Skeletal muscle satellite cell (primary cell): ENCODE measurements around the gene PSMB1.
A peak's percentile ranks its signal among the peaks of the same experiment; 100 is the strongest.
"Not testable (repeated sequence)": the region's sequence is repeated elsewhere in the genome, so short reads cannot be mapped to it uniquely, and the experiment has no call there.

Experiments
- H3K27me3 ChIP-seq: 2 replicates; pipeline ENCODE4 v1.7.0; 2013; ENCODE audit warnings: low read length; ENCODE audit not compliant: control insufficient read depth, insufficient read depth
- H3K36me3 ChIP-seq: 2 replicates; pipeline ENCODE4 v1.7.0; 2013; ENCODE audit warnings: mild to moderate bottlenecking, control low read depth, low read length; ENCODE audit not compliant: insufficient read depth
- H3K4me1 ChIP-seq: 2 replicates; pipeline ENCODE4 v1.7.0; 2013; ENCODE audit warnings: low read length; ENCODE audit not compliant: control insufficient read depth, insufficient read depth
- H3K4me2 ChIP-seq: 2 replicates; pipeline ENCODE4 v1.7.0; 2013; ENCODE audit warnings: mild to moderate bottlenecking, low read length
- H3K4me3 ChIP-seq: 2 replicates; pipeline ENCODE4 v1.7.0; 2013; ENCODE audit warnings: low read length
- H3K9ac ChIP-seq: 2 replicates; pipeline ENCODE4 v1.7.0; 2013; ENCODE audit warnings: mild to moderate bottlenecking, low read depth, low read length, moderate library complexity
- H3K9me3 ChIP-seq: replicated peaks from 2 replicates; pipeline ENCODE4 v1.7.0; 2013; ENCODE audit warnings: mild to moderate bottlenecking, control low read depth, low read length

Gene PSMB1

GRCh38 chr6:170533792-170534191 lies 19.3 kb downstream of the PSMB1 start:
- no peak overlapping the region for H3K9ac ChIP-seq
- no peaks in the 10 kb centered on the region for H3K9me3 ChIP-seq
- no peak overlapping the region for H3K4me2 ChIP-seq
- no peaks in the 10 kb centered on the region for H3K4me1 ChIP-seq
- H3K4me3 ChIP-seq = no peak overlapping the region
- H3K36me3 ChIP-seq = peaks cover 61% of the 10 kb centered on the region
- H3K27me3 ChIP-seq = no peaks in the 10 kb centered on the region

- Histone ChIP-seq H3K27me3 (no peaks in the 10 kb centered on the region), H3K4me1 (no peaks in the 10 kb centered on the region), H3K4me3 (no peak overlapping the region), H3K9me3 (no peaks in the 10 kb centered on the region), H3K4me2 (no peak overlapping the region), H3K36me3 (peaks cover 55% of the 10 kb centered on the region), H3K9ac (no peak overlapping the region)
Measured at GRCh38 chr6:170532867-170533488, 20.1 kb downstream of the PSMB1 start.

- H3K36me3 ChIP-seq = peaks cover 26% of the 10 kb centered on the region
- no peak overlapping the region for H3K4me2 ChIP-seq
- H3K27me3 ChIP-seq = no peaks in the 10 kb centered on the region
- no peak overlapping the region for H3K4me3 ChIP-seq
- no peaks in the 10 kb centered on the region for H3K4me1 ChIP-seq
- no peak overlapping the region for H3K9ac ChIP-seq
- H3K9me3 ChIP-seq = no peaks in the 10 kb centered on the region
Measured at GRCh38 chr6:170529839-170530469, 23.2 kb downstream of the PSMB1 start.

- not testable (repeated sequence) for H3K4me2 ChIP-seq, H3K36me3 ChIP-seq, H3K9me3 ChIP-seq, H3K4me3 ChIP-seq, H3K27me3 ChIP-seq, H3K9ac ChIP-seq, H3K4me1 ChIP-seq
Measured at GRCh38 chr6:170527995-170528394, 25.1 kb downstream of the PSMB1 start.

GRCh38 chr6:170525795-170526194 lies 27.3 kb downstream of the PSMB1 start:
- Histone ChIP-seq H3K27me3 (peaks cover under 1% of the 10 kb centered on the region), H3K4me3 (no peak overlapping the region), H3K4me2 (no peak overlapping the region), H3K9me3 (no peaks in the 10 kb centered on the region), H3K36me3 (no peaks in the 10 kb centered on the region), H3K9ac (no peak overlapping the region), H3K4me1 (no peaks in the 10 kb centered on the region)

- no peaks in the 10 kb centered on the region for H3K9me3 ChIP-seq
- H3K4me1 ChIP-seq = no peaks in the 10 kb centered on the region
- H3K4me2 ChIP-seq = no peak overlapping the region
- no peak overlapping the region for H3K4me3 ChIP-seq
- H3K9ac ChIP-seq = no peak overlapping the region
- H3K36me3 ChIP-seq = no peaks in the 10 kb centered on the region
- H3K27me3 ChIP-seq = peaks cover 11% of the 10 kb centered on the region
Measured at GRCh38 chr6:170524172-170524502, 29.0 kb downstream of the PSMB1 start.

GRCh38 chr6:170523256-170524171 lies 29.6 kb downstream of the PSMB1 start:
- Histone ChIP-seq H3K4me3 (no peak overlapping the region), H3K27me3 (peaks cover 11% of the 10 kb centered on the region), H3K4me2 (no peak overlapping the region), H3K4me1 (no peaks in the 10 kb centered on the region), H3K9ac (no peak overlapping the region), H3K36me3 (no peaks in the 10 kb centered on the region), H3K9me3 (no peaks in the 10 kb centered on the region)

GRCh38 chr6:170522565-170523183 lies 30.4 kb downstream of the PSMB1 start:
- Histone ChIP-seq H3K36me3 (no peaks in the 10 kb centered on the region), H3K4me3 (no peak overlapping the region), H3K9ac (no peak overlapping the region), H3K4me1 (no peaks in the 10 kb centered on the region), H3K9me3 (no peaks in the 10 kb centered on the region), H3K4me2 (no peak overlapping the region), H3K27me3 (peaks cover 14% of the 10 kb centered on the region)

GRCh38 chr6:170516783-170517616 lies 36.1 kb downstream of the PSMB1 start:
- no peak overlapping the region for H3K9ac ChIP-seq
- peaks cover 2% of the 10 kb centered on the region for H3K4me1 ChIP-seq
- H3K27me3 ChIP-seq = peaks cover 14% of the 10 kb centered on the region
- H3K36me3 ChIP-seq = no peaks in the 10 kb centered on the region
- peak overlapping the region; percentile 57 for H3K4me2 ChIP-seq
- peak overlapping the region; percentile 30 for H3K4me3 ChIP-seq
- no peaks in the 10 kb centered on the region for H3K9me3 ChIP-seq

GRCh38 chr6:170514908-170515307 lies 38.2 kb downstream of the PSMB1 start:
- Histone ChIP-seq H3K36me3 (no peaks in the 10 kb centered on the region), H3K4me3 (no peak overlapping the region), H3K27me3 (peaks cover 6% of the 10 kb centered on the region), H3K9ac (no peak overlapping the region), H3K4me2 (no peak overlapping the region), H3K4me1 (peaks cover 2% of the 10 kb centered on the region), H3K9me3 (no peaks in the 10 kb centered on the region)

GRCh38 chr6:170512249-170512648 lies 40.9 kb downstream of the PSMB1 start:
- Histone ChIP-seq H3K27me3 (no peaks in the 10 kb centered on the region), H3K4me3 (no peak overlapping the region), H3K4me1 (peaks cover 2% of the 10 kb centered on the region), H3K9ac (no peak overlapping the region), H3K4me2 (no peak overlapping the region), H3K9me3 (no peaks in the 10 kb centered on the region), H3K36me3 (no peaks in the 10 kb centered on the region)
